Mesothelial cell of epicardium (in vitro differentiated cells): Measurements from ENCODE around the gene ZFAND2B. TPM values are rescaled to one million over a fixed set of nuclear protein-coding genes. Genes with fewer than 3 reads are reported as not detected.

Experiments used
- DNase-seq, 2 experiments: peaks; one replicate each; pipeline ENCODE4 v3.0.0; 2021; ENCODE audit warnings: low spot score in 2 of 2; ENCODE audit not compliant: unreplicated experiment in 2 of 2
- H3K27ac Mint-ChIP-seq: 2 replicates; pipeline ENCODE4 v1.8.0; 2021; ENCODE audit warnings: mixed read lengths
- H3K27me3 Mint-ChIP-seq: 2 replicates; pipeline ENCODE4 v1.8.0; 2021; ENCODE audit warnings: low read depth, mixed read lengths
- H3K36me3 Mint-ChIP-seq: 2 replicates; pipeline ENCODE4 v1.8.0; 2021; ENCODE audit warnings: mixed read lengths
- H3K4me1 Mint-ChIP-seq: 2 replicates; pipeline ENCODE4 v1.8.0; 2021; ENCODE audit warnings: mixed read lengths
- H3K4me3 Mint-ChIP-seq: 2 replicates; pipeline ENCODE4 v1.8.0; 2021; ENCODE audit warnings: mild to moderate bottlenecking, moderate library complexity, mixed read lengths
- H3K9me3 Mint-ChIP-seq: 2 replicates; pipeline ENCODE4 v1.8.0; 2021; ENCODE audit warnings: mixed read lengths
- total RNA-seq: library from RNA; stranded (reverse); gene quantifications from 3 replicates; pipeline ENCODE4 v1.2.1, GENCODE V29; 2021
- TF ChIP-seq, protein P1 (sequence below): fragments of 200-600 bp; sonication (generic); IDR thresholded peaks from one replicate; pipeline ENCODE4 v1.5.0; 2021; ENCODE audit warnings: antibody characterized with exemption; ENCODE audit not compliant: unreplicated experiment

ZFAND2B gene
- total RNA-seq, 1 donor from 2014 or later: 29.2 TPM

DNA sequence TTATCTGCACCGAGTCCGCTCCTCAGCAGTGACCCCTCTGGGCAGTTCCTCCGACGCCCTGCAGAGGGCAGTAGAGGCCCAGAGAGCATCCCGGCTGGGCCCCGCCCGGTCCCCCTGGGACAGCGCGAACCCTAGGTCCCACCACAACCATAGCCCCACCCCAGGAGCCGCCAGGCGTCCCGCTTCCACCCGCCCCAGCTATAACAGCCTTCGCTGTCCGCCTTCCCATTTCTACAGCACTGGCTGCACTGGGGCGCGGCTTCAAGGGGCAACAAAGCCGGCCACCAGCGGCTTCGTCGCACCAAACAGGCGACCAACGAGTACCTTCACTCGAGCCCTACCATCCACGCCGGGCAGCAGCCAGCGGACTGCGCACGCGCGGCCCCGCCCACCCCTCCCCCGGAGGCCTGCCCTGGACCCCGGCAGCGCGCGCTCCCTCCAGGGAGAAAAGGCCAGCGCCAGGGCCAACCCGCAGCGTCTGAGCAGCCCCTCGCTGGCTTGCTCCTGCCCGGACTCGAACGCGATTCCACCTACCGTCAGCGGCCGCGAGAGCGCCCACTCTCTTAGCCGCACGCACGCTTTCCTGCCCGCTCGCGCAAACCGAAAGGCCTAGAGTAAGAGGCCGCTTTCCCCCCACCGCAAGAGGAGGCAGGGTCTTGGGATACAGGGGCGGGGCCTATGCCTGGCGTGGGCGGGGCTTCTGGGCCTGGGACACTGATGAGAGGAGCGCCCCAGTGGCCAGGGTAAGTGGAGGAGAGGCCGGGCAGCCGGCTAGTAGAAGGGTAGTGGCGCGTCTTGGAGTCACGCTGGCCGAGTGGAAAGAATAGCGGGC, 46.2 kb upstream of the ZFAND2B start, which contains the start of gene NHEJ1:
Gene NHEJ1 (minus strand): TSS at position 630 of the 832 bp plus-strand sequence. CDS start 2,453 bp downstream, outside the sequence.
- DNase-seq: peak; percentile 85 to 93
- TF ChIP-seq, protein P1, sequence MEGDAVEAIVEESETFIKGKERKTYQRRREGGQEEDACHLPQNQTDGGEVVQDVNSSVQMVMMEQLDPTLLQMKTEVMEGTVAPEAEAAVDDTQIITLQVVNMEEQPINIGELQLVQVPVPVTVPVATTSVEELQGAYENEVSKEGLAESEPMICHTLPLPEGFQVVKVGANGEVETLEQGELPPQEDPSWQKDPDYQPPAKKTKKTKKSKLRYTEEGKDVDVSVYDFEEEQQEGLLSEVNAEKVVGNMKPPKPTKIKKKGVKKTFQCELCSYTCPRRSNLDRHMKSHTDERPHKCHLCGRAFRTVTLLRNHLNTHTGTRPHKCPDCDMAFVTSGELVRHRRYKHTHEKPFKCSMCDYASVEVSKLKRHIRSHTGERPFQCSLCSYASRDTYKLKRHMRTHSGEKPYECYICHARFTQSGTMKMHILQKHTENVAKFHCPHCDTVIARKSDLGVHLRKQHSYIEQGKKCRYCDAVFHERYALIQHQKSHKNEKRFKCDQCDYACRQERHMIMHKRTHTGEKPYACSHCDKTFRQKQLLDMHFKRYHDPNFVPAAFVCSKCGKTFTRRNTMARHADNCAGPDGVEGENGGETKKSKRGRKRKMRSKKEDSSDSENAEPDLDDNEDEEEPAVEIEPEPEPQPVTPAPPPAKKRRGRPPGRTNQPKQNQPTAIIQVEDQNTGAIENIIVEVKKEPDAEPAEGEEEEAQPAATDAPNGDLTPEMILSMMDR: peak; percentile 98
- Mint-ChIP-seq H3K9me3 (no peaks in the 10 kb centered on the region), H3K4me1 (peaks cover 13% of the 10 kb centered on the region), H3K4me3 (peak within 1 kb of the TSS; percentile 88), H3K27ac (peak within 1 kb of the TSS; percentile 94), H3K27me3 (peaks cover 5% of the 10 kb centered on the region), H3K36me3 (peaks cover 5% of the 10 kb centered on the region)

DNA sequence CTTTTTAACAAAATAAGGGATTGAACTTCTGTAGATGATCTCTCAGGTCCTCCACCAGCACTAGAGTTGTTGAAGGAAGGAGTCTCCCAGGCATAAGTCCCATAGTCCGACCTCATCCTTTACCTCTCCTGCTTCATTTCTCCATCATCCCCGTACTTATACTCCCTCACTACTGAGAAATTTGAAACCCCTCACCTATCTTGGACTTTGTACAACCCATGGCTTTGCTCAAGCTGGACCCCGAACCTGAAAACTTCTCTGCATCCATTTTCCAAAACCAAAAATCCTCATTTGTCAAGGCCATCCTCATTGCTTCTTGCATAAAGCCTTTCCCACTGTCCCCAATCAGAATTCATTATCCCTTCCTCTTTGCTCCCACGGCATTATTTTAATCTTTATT, 45.5 kb upstream of the ZFAND2B start:
- TF ChIP-seq, protein P1: no peak
- peaks cover 5% of the 10 kb centered on the region for H3K36me3 Mint-ChIP-seq
- H3K27me3 Mint-ChIP-seq: peaks cover 5% of the 10 kb centered on the region
- no peaks in the 10 kb centered on the region for H3K9me3 Mint-ChIP-seq
- peak overlapping the region; percentile 88 for H3K4me3 Mint-ChIP-seq
- no peak overlapping the region for H3K27ac Mint-ChIP-seq
- no peak for DNase-seq
- H3K4me1 Mint-ChIP-seq: peaks cover 13% of the 10 kb centered on the region

DNA sequence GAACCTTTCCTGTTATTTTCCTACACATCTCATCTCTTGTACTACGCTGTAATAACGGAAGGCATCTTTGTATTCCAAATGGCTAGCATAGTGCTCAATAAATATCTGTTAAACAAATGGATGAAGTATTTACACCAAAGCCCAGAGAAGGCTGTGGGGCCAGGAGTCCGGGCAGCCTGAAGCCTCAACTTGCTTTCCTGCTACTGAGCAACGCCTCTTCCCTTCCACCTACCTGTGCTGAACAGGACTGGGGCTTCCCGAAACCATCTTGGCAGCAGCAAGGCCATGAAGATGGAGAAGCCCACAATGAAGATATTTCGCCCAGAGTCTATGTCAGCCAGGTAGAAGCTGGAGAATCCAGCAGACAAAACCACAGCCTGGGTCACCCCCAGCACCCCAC, 43.4 kb upstream of the ZFAND2B start:
- no peak overlapping the region for H3K4me3 Mint-ChIP-seq
- no peaks in the 10 kb centered on the region for H3K36me3 Mint-ChIP-seq
- TF ChIP-seq, protein P1: no peak
- DNase-seq: no peak
- no peak overlapping the region for H3K27ac Mint-ChIP-seq
- H3K27me3 Mint-ChIP-seq: peaks cover 5% of the 10 kb centered on the region
- H3K9me3 Mint-ChIP-seq: no peaks in the 10 kb centered on the region
- peaks cover 13% of the 10 kb centered on the region for H3K4me1 Mint-ChIP-seq

DNA sequence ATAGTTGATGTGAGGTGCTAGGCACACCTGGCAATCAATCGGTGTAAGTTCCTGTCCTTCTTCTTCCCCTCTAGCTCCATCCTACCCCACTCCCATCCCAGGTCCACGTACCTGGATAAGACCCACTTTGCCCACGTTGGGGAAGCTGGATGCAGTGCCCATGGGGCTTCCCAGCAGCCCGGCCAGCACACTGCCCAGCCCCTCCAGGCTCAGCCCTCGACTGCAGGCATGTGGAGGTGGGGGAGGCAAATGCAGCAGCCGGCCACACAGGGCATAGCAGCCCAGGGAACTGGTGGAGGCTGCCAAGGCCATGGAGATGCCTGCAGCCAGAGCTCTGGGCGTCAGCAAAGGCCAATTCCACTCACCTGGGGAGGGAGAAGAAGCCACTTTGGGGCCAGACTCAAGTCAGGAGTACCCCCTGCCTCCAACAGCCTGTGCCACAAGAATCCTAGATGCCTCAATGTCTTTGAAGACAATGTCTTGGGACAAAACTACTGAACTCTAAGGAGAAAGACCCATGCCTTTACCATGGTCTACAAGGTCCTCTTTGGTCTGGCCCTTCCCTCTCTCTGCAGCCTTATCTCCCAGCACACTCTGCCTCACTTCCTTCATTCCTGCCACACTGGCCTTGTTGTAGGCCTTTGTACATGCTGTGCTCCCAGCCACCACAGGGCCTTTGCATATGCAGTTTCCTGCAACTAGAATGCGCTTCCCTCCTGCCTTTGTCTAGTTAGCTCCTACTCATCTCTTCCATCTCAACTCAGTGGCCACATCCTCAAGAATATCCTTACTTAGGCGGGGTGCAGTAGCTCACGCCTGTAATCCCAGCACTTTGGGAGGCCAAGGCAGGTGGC, 41.3 kb upstream of the ZFAND2B start:
- Mint-ChIP-seq H3K36me3 (no peaks in the 10 kb centered on the region), H3K27me3 (peaks cover 5% of the 10 kb centered on the region), H3K27ac (no peak overlapping the region)

DNA sequence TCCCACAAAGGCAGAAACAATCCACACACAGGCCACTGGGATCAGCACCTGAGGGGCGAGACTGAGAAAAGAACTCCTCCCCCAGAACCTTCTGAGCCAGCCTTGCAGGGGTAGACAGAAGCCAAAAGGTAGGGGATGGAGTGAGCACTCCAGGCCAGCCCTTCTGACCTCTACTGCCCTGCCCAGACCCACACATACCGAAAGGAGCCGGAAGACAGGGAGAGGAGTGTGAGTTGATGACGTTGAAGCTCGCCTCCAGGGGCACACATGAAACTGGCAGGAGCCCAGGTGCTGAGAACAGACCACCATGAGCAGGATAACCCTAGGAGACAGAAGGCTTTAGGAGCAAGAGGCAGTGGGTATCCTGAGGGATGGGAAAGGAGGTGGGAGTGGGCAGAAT, 38.6 kb upstream of the ZFAND2B start:
- TF ChIP-seq, protein P1: no peak
- DNase-seq: no peak
- Mint-ChIP-seq H3K27me3 (peaks cover 3% of the 10 kb centered on the region), H3K4me1 (peaks cover 2% of the 10 kb centered on the region), H3K4me3 (no peak overlapping the region), H3K27ac (no peak overlapping the region), H3K9me3 (no peaks in the 10 kb centered on the region), H3K36me3 (no peaks in the 10 kb centered on the region)

More for the DNA sequence above, 41.3 kb upstream of the ZFAND2B start:
- DNase-seq: no peak
- Mint-ChIP-seq H3K4me3 (no peak overlapping the region), H3K9me3 (no peaks in the 10 kb centered on the region), H3K4me1 (peaks cover 7% of the 10 kb centered on the region)
- TF ChIP-seq, protein P1: no peak
